ENCODE results near the gene PCP4L1. TPM values are rescaled to one million over a fixed set of nuclear protein-coding genes. Genes with fewer than 3 reads are reported as not detected.

The PCP4L1 gene
- total RNA-seq, 1 experiment from 2014 or later: 0.83 TPM

DNA sequence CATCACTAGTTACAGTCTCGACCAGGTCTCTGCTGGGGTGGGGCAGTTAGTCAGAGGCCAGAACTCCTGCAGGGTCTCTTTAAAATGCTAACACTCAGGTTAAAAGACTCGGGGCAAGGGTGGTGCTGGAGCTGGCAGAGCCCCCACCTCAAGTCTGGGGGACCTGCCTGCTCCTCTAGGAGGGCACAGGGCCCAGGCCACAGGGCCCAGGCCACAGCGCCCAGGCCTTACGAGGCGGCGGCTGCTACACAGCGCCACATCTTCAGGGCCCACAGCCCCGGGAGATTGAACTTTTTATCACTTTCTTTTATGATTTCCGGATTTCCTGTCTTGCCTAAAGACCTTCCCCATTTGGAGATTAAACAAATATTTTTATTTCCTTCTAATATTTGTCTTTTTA is 40.8 kb downstream of the PCP4L1 start:
- Histone ChIP-seq H3K14ac (ENCODE audit: insufficient read depth, low read length) (no peak overlapping the region), H3K4ac (ENCODE audit: low read depth, low read length) (no peak overlapping the region), H3K79me1 (ENCODE audit: insufficient read depth, low read depth, low read length, poor library complexity, severe bottlenecking) (no peaks in the 10 kb centered on the region), H3K18ac (ENCODE audit: insufficient read length, low read depth, low read length) (no peak overlapping the region), H3K27ac (ENCODE audit: insufficient read length, low read depth, low read length) (no peak overlapping the region), H3T11ph (ENCODE audit: low read length) (no peak overlapping the region), H4K20me1 (ENCODE audit: control insufficient read depth, insufficient read depth, insufficient read length) (no peaks in the 10 kb centered on the region), H3K27me3 (ENCODE audit: insufficient read depth, low read length) (no peaks in the 10 kb centered on the region), H3K56ac (ENCODE audit: insufficient read length, low read depth, low read length) (no peak overlapping the region), H3K4me2 (ENCODE audit: insufficient read depth, insufficient read length, low read length) (no peak overlapping the region), H2BK20ac (ENCODE audit: low read depth, low read length, poor library complexity, severe bottlenecking) (no peak overlapping the region), H2AK5ac (ENCODE audit: insufficient read length, low read length) (no peak overlapping the region), H4K5ac (ENCODE audit: insufficient read length, low read depth, low read length) (no peak overlapping the region), H2AFZ (ENCODE audit: low read length) (no peak overlapping the region), H2BK5ac (ENCODE audit: insufficient read length, low read length) (no peak overlapping the region), H3K9me3 (ENCODE audit: control insufficient read depth, low read depth, low read length) (no peaks in the 10 kb centered on the region), H3K4me1 (ENCODE audit: insufficient read depth, low read length) (peaks cover 3% of the 10 kb centered on the region; the same call in 1 of the 2 replicates), H4K8ac (replicated peaks; ENCODE audit: insufficient read length, low read depth, low read length) (no peak overlapping the region), H2BK12ac (ENCODE audit: insufficient read length, low read depth, low read length) (no peak overlapping the region), H3K23me2 (ENCODE audit: insufficient read length, low read depth, low read length, poor library complexity, severe bottlenecking) (no peaks in the 10 kb centered on the region), H3K9ac (ENCODE audit: extremely low read depth, insufficient read length, low read length) (no peak overlapping the region), H2BK120ac (ENCODE audit: low read depth, low read length, poor library complexity, severe bottlenecking) (no peak overlapping the region), H2BK15ac (ENCODE audit: low read depth, low read length) (no peak overlapping the region), H4K91ac (ENCODE audit: insufficient read length, low read depth, low read length) (no peak overlapping the region), H3K79me2 (ENCODE audit: insufficient read depth, low read length) (no peaks in the 10 kb centered on the region), H3K23ac (ENCODE audit: insufficient read length, low read depth, low read length) (no peak overlapping the region)
- DNase-seq: no peak
- Mint-ChIP-seq H3K27me3 (ENCODE audit: low read depth) (no peaks in the 10 kb centered on the region), H3K27ac (no peak overlapping the region), H3K4me1 (peaks cover 23 to 38% of the 10 kb centered on the region in 2 experiments), H3K36me3 (ENCODE audit: insufficient read depth in 1 of 3, low read depth in 3 of 3) (no peaks in the 10 kb centered on the region), H3K9me3 (no peaks in the 10 kb centered on the region), H3K4me3 (no peak overlapping the region; a peak in 1 of 5 replicates)
- WGBS (ENCODE audit: extremely low coverage, insufficient read length, low lambda C conversion rate): no CpG with 5 or more reads among the region's 9 CpGs
- TF ChIP-seq CTCF (conservative IDR thresholded peaks at IDR 0.05): no peak
